ENCODE data around the gene CABP1.

CABP1 gene

GRCh38 chr12:120618954-120619615, 21.3 kb upstream of the CABP1 start:
- Histone ChIP-seq H3K4me3 (ENCODE audit: low read length) (no peak overlapping the region), H2AFZ (ENCODE audit: low read length) (no peak overlapping the region), H3F3A (ENCODE audit: insufficient read depth, low read length) (no peaks in the 10 kb centered on the region), H3K9me3 (replicated peaks; ENCODE audit: insufficient read depth, low read length) (no peaks in the 10 kb centered on the region), H3K27ac (ENCODE audit: low read length) (no peak overlapping the region), H3K4me1 (ENCODE audit: low read length) (no peaks in the 10 kb centered on the region), H3K9ac (ENCODE audit: low read length) (no peak overlapping the region), H3K4me2 (ENCODE audit: low read depth, low read length) (no peak overlapping the region), H3K36me3 (replicated peaks; ENCODE audit: insufficient read depth, low read length) (no peaks in the 10 kb centered on the region), H4K20me1 (ENCODE audit: insufficient read depth, low read length) (no peaks in the 10 kb centered on the region), H3K79me2 (ENCODE audit: low read length) (no peaks in the 10 kb centered on the region), H3K27me3 (replicated peaks; ENCODE audit: insufficient read depth, low read length) (no peaks in the 10 kb centered on the region), H3K9me2 (replicated peaks; ENCODE audit: insufficient read depth, low read length) (no peaks in the 10 kb centered on the region)
- no peak for DNase-seq
- TF ChIP-seq CTCF (IDR thresholded peaks at IDR 0.05; ENCODE audit: low read length) (no peak), EZH2 (optimal IDR thresholded peaks at IDR 0.05; ENCODE audit: low read depth, low read length) (no peak), EZH2phosphoT487 (IDR thresholded peaks at IDR 0.05; ENCODE audit: low read length) (no peak)

GRCh38 chr12:120620624-120621023, 19.8 kb upstream of the CABP1 start:
- no peaks in the 10 kb centered on the region for H3K27me3 ChIP-seq (replicated peaks; ENCODE audit: insufficient read depth, low read length)
- TF ChIP-seq CTCF (IDR thresholded peaks at IDR 0.05; ENCODE audit: low read length) (no peak), EZH2 (optimal IDR thresholded peaks at IDR 0.05; ENCODE audit: low read depth, low read length) (no peak), EZH2phosphoT487 (IDR thresholded peaks at IDR 0.05; ENCODE audit: low read length) (no peak)
- H3K79me2 ChIP-seq (ENCODE audit: low read length): no peaks in the 10 kb centered on the region
- H4K20me1 ChIP-seq (ENCODE audit: insufficient read depth, low read length): no peaks in the 10 kb centered on the region
- no peak overlapping the region for H3K4me3 ChIP-seq (ENCODE audit: low read length)
- no peaks in the 10 kb centered on the region for H3K36me3 ChIP-seq (replicated peaks; ENCODE audit: insufficient read depth, low read length)
- no peaks in the 10 kb centered on the region for H3K9me2 ChIP-seq (replicated peaks; ENCODE audit: insufficient read depth, low read length)
- H3F3A ChIP-seq (ENCODE audit: insufficient read depth, low read length): no peaks in the 10 kb centered on the region
- no peak overlapping the region for H2AFZ ChIP-seq (ENCODE audit: low read length)
- no peaks in the 10 kb centered on the region for H3K9me3 ChIP-seq (replicated peaks; ENCODE audit: insufficient read depth, low read length)
- no peaks in the 10 kb centered on the region for H3K4me1 ChIP-seq (ENCODE audit: low read length)
- H3K4me2 ChIP-seq (ENCODE audit: low read depth, low read length): no peak overlapping the region
- H3K27ac ChIP-seq (ENCODE audit: low read length): no peak overlapping the region
- DNase-seq: no peak
- no peak overlapping the region for H3K9ac ChIP-seq (ENCODE audit: low read length)

- no peak overlapping the region for H3K9ac ChIP-seq (ENCODE audit: low read length)
- H3K4me1 ChIP-seq (ENCODE audit: low read length): no peaks in the 10 kb centered on the region
- no peaks in the 10 kb centered on the region for H4K20me1 ChIP-seq (ENCODE audit: insufficient read depth, low read length)
- no peaks in the 10 kb centered on the region for H3K27me3 ChIP-seq (replicated peaks; ENCODE audit: insufficient read depth, low read length)
- H3K79me2 ChIP-seq (ENCODE audit: low read length): no peaks in the 10 kb centered on the region
- H3K36me3 ChIP-seq (replicated peaks; ENCODE audit: insufficient read depth, low read length): no peaks in the 10 kb centered on the region
- H3K27ac ChIP-seq (ENCODE audit: low read length): no peak overlapping the region
- H2AFZ ChIP-seq (ENCODE audit: low read length): peak overlapping the region; percentile 74
- no peaks in the 10 kb centered on the region for H3K9me2 ChIP-seq (replicated peaks; ENCODE audit: insufficient read depth, low read length)
- no peaks in the 10 kb centered on the region for H3K9me3 ChIP-seq (replicated peaks; ENCODE audit: insufficient read depth, low read length)
- no peak for TF ChIP-seq EZH2 (optimal IDR thresholded peaks at IDR 0.05; ENCODE audit: low read depth, low read length)
- TF ChIP-seq CTCF (IDR thresholded peaks at IDR 0.05; ENCODE audit: low read length): peak; percentile 14
- H3K4me3 ChIP-seq (ENCODE audit: low read length): peak overlapping the region; percentile 20; the same call in 1 of the 2 replicates
- peak overlapping the region; percentile 56; the same call in 1 of the 2 replicates for H3K4me2 ChIP-seq (ENCODE audit: low read depth, low read length)
- DNase-seq: peak; percentile 62
- H3F3A ChIP-seq (ENCODE audit: insufficient read depth, low read length): no peaks in the 10 kb centered on the region
Observed at GRCh38 chr12:120625557-120626419, 14.6 kb upstream of the CABP1 start.

Data from MM.1S (cell line).